Keratinocyte (primary cell): ENCODE data around the gene ZFX. TPM values are rescaled to one million over a fixed set of nuclear protein-coding genes. Genes with fewer than 3 reads are reported as not detected.

ENCODE experiments used
- DNase-seq: peaks from one replicate; pipeline ENCODE4 v3.0.0-alpha.2; 2011; ENCODE audit warnings: low read depth, missing footprints, low spot score
- FAIRE-seq: peaks from 2 replicates; lab custom pipeline; 2011; peaks lifted over from hg19 to GRCh38; lab: Jason Lieb, UNC
- H2AFZ ChIP-seq: 2 replicates; pipeline ENCODE4 v1.6.0; 2012; ENCODE audit warnings: low read length, control low read depth, inconsistent platforms; ENCODE audit not compliant: control insufficient read depth
- H3K27ac ChIP-seq: 2 replicates; pipeline ENCODE4 v1.5.1; 2011; ENCODE audit warnings: low read length; ENCODE audit not compliant: control insufficient read depth, insufficient read depth
- H3K27me3 ChIP-seq: 3 replicates; pipeline ENCODE4 v1.6.0; 2011; ENCODE audit warnings: low read length; ENCODE audit not compliant: control insufficient read depth, insufficient read depth; ENCODE audit errors: extremely low read depth
- H3K36me3 ChIP-seq, 2 experiments: 2 replicates in 1 of 2; 3 replicates in 1 of 2; pipeline ENCODE4 v1.5.1; 2011; ENCODE audit warnings: low read length in 2 of 2, mild to moderate bottlenecking in 1 of 2; ENCODE audit not compliant: control insufficient read depth in 2 of 2, insufficient read depth in 2 of 2; ENCODE audit errors: extremely low read depth in 1 of 2
- H3K4me1 ChIP-seq: 3 replicates; pipeline ENCODE4 v1.5.1; 2011; ENCODE audit warnings: low read length; ENCODE audit not compliant: control insufficient read depth, insufficient read depth; ENCODE audit errors: extremely low read depth
- H3K4me2 ChIP-seq: 3 replicates; pipeline ENCODE4 v1.6.0; 2011; ENCODE audit warnings: low read depth, low read length; ENCODE audit not compliant: control insufficient read depth, insufficient read depth; ENCODE audit errors: extremely low read depth
- H3K4me3 ChIP-seq, 3 experiments: fragments of 200-600 bp in 1 of 3; sonication (generic) in 1 of 3; 2 replicates in 2 of 3; 3 replicates in 1 of 3; pipeline ENCODE4 v1.5.1; 2011 to 2016; ENCODE audit warnings: low read length in 3 of 3, mild to moderate bottlenecking in 3 of 3, control low read depth in 2 of 3, inconsistent platforms in 1 of 3, low read depth in 1 of 3, mixed read lengths in 1 of 3, mixed run types in 1 of 3, moderate library complexity in 1 of 3; ENCODE audit not compliant: control insufficient read depth in 2 of 3, insufficient read depth in 2 of 3; ENCODE audit errors: extremely low read depth in 1 of 3
- H3K79me2 ChIP-seq: 2 replicates; pipeline ENCODE4 v1.6.0; 2012; ENCODE audit warnings: low read length; ENCODE audit not compliant: control insufficient read depth, insufficient read depth
- H3K9ac ChIP-seq: 3 replicates; pipeline ENCODE4 v1.6.0; 2011; ENCODE audit warnings: low read length; ENCODE audit not compliant: control insufficient read depth, insufficient read depth; ENCODE audit errors: extremely low read depth
- H3K9me1 ChIP-seq: 3 replicates; pipeline ENCODE4 v1.6.0; 2011; ENCODE audit warnings: low read length; ENCODE audit not compliant: control insufficient read depth, insufficient read depth; ENCODE audit errors: extremely low read depth
- H3K9me3 ChIP-seq: 2 replicates; pipeline ENCODE4 v1.5.1; 2012; ENCODE audit warnings: low read depth, low read length; ENCODE audit not compliant: control insufficient read depth
- H4K20me1 ChIP-seq: 3 replicates; pipeline ENCODE4 v1.6.0; 2011; ENCODE audit warnings: low read length; ENCODE audit not compliant: control insufficient read depth, insufficient read depth; ENCODE audit errors: extremely low read depth
- EZH2 ChIP-seq: IDR thresholded peaks from one replicate; pipeline ENCODE4 v1.6.1; 2012; ENCODE audit warnings: inconsistent platforms, mild to moderate bottlenecking, low read length, moderate library complexity
- dilution Hi-C: fragments of 300-500 bp; cut with MboI; formaldehyde crosslinking; loops from one replicate; pipeline ENCODE4 v1.7.0; 2020; ENCODE audit warnings: low sequenced_read_pairs; ENCODE audit not compliant: extremely low pct_ligation_motif_present
- polyA plus RNA-seq, 5 experiments: library from polyadenylated mRNA; depleted of rRNA in 3 of 5; stranded (reverse) in 3 of 5; stranded (forward) in 1 of 5; unstranded in 1 of 5; fragments of >200 nt; gene quantifications; 1 replicate in 1 of 5; 2 replicates in 3 of 5; 3 replicates in 1 of 5; pipeline versions ENCODE4 v1.2.1 to v1.2.3, GENCODE V29; 2011 to 2012; ENCODE audit warnings: missing spikeins in 2 of 5, low read depth in 1 of 5, low replicate concordance in 1 of 5
- TF ChIP-seq, protein P1 (sequence below), 3 experiments: IDR thresholded peaks in 1 of 3; conservative IDR thresholded peaks in 1 of 3; optimal IDR thresholded peaks in 1 of 3; 2 replicates in 2 of 3; 3 replicates in 1 of 3; pipeline versions ENCODE3 to v1.5.1; 2011; ENCODE audit warnings: low read length in 3 of 3, mild to moderate bottlenecking in 3 of 3, moderate library complexity in 2 of 3, control low read depth in 1 of 3, inconsistent platforms in 1 of 3; ENCODE audit not compliant: insufficient read depth in 2 of 3; ENCODE audit errors: extremely low read depth in 1 of 3

The ZFX gene
- polyA plus RNA-seq, 1 donor (not counting 4 experiments of a cell fraction or from before 2014, with no cell fraction given): 24.3 TPM

- dilution Hi-C loops: no loop called here
Measured at GRCh38 chrX:24178441-24178840, 28.9 kb downstream of the ZFX start.

GRCh38 chrX:24184018-24184417, 34.5 kb downstream of the ZFX start:
- H3K36me3 ChIP-seq: peaks cover 8 to 9% of the 10 kb centered on the region in 2 experiments
- no peak for FAIRE-seq

More at GRCh38 chrX:24178441-24178840, 28.9 kb downstream of the ZFX start:
- TF ChIP-seq, protein P1, sequence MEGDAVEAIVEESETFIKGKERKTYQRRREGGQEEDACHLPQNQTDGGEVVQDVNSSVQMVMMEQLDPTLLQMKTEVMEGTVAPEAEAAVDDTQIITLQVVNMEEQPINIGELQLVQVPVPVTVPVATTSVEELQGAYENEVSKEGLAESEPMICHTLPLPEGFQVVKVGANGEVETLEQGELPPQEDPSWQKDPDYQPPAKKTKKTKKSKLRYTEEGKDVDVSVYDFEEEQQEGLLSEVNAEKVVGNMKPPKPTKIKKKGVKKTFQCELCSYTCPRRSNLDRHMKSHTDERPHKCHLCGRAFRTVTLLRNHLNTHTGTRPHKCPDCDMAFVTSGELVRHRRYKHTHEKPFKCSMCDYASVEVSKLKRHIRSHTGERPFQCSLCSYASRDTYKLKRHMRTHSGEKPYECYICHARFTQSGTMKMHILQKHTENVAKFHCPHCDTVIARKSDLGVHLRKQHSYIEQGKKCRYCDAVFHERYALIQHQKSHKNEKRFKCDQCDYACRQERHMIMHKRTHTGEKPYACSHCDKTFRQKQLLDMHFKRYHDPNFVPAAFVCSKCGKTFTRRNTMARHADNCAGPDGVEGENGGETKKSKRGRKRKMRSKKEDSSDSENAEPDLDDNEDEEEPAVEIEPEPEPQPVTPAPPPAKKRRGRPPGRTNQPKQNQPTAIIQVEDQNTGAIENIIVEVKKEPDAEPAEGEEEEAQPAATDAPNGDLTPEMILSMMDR (optimal IDR thresholded peaks at IDR 0.05 in 1 of 3, IDR thresholded peaks at IDR 0.05 in 1 of 3, conservative IDR thresholded peaks at IDR 0.05 in 1 of 3; ENCODE audit: extremely low read depth in 1 of 3, insufficient read depth in 2 of 3, low read length in 3 of 3): no peak
- TF ChIP-seq EZH2: no peak
- H3K27me3 ChIP-seq: no peaks in the 10 kb centered on the region
- peaks cover 3% of the 10 kb centered on the region for H4K20me1 ChIP-seq
- no peaks in the 10 kb centered on the region for H3K9me1 ChIP-seq
- no peaks in the 10 kb centered on the region for H3K9me3 ChIP-seq
- peaks cover 6 to 11% of the 10 kb centered on the region in 2 experiments for H3K36me3 ChIP-seq
- FAIRE-seq: no peak
- no peak overlapping the region for H3K27ac ChIP-seq
- no peaks in the 10 kb centered on the region for H3K4me1 ChIP-seq
- H3K79me2 ChIP-seq: peaks cover 58% of the 10 kb centered on the region
- no peak overlapping the region for H3K4me3 ChIP-seq
- no peak for DNase-seq
- no peak overlapping the region for H2AFZ ChIP-seq
- H3K4me2 ChIP-seq: no peak overlapping the region
- no peak overlapping the region for H3K9ac ChIP-seq

More at GRCh38 chrX:24184018-24184417, 34.5 kb downstream of the ZFX start:
- Histone ChIP-seq H3K4me3 (no peak overlapping the region), H3K9me3 (no peaks in the 10 kb centered on the region), H3K27ac (no peak overlapping the region), H3K9ac (no peak overlapping the region), H3K27me3 (no peaks in the 10 kb centered on the region), H2AFZ (no peak overlapping the region), H3K79me2 (peaks cover 91% of the 10 kb centered on the region), H3K4me2 (no peak overlapping the region), H3K9me1 (no peaks in the 10 kb centered on the region), H4K20me1 (peaks cover 6% of the 10 kb centered on the region), H3K4me1 (no peaks in the 10 kb centered on the region)
- dilution Hi-C loops: no loop called here
- no peak for DNase-seq
- TF ChIP-seq, protein P1 (optimal IDR thresholded peaks at IDR 0.05 in 1 of 3, IDR thresholded peaks at IDR 0.05 in 1 of 3, conservative IDR thresholded peaks at IDR 0.05 in 1 of 3; ENCODE audit: extremely low read depth in 1 of 3, insufficient read depth in 2 of 3, low read length in 3 of 3): no peak
- no peak for TF ChIP-seq EZH2
